Activated CD4-positive, CD25-positive, alpha-beta regulatory T cell treated with anti-CD3 and anti-CD28 coated beads, Interleukin-2, amount 50 U/mL, for 16 hours (primary cell): ENCODE results near the gene LHFPL5.

Source experiments
- DNase-seq: peaks from one replicate; pipeline ENCODE4 v3.0.0-alpha.2; 2020; ENCODE audit warnings: low read depth, low spot score

The LHFPL5 gene

DNA sequence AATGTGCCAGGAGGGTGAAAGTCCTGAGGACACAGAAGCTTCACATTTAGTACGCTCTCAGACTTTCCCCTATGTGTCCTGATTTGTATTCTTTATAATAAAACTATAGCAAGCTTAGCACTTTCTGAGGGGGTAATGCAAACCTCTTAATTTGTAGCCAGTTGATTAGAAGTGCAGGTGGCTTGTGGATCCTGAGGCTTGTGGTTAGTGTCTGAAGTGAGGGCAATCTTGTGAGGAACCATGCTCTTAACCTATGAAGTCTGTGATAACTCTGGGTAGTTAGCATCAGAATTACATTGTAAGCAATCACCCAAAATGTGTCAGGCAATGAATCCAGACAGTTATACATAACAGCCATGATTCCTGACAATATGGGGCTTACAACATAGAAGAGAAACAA lies 51.1 kb downstream of the LHFPL5 start:
- DNase-seq: no peak

DNA sequence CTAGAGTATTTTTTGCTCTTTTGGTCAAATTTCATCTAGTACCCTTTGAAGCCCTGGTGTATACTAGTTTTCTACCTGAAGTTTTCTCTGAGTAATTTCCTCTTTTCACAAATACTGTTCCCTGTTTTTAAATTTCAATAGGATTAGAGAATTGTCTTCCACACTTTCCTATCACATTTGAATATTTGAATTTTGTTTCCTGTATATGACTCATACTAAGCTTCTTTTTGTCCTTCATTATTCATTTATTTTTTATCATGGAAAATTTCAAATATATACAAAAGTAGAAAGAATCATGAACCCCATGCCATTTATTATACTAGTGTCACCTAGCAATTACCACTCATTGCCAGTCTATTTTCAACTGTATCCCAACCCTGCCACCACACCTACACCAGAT lies 52.7 kb downstream of the LHFPL5 start:
- DNase-seq: no peak

DNA sequence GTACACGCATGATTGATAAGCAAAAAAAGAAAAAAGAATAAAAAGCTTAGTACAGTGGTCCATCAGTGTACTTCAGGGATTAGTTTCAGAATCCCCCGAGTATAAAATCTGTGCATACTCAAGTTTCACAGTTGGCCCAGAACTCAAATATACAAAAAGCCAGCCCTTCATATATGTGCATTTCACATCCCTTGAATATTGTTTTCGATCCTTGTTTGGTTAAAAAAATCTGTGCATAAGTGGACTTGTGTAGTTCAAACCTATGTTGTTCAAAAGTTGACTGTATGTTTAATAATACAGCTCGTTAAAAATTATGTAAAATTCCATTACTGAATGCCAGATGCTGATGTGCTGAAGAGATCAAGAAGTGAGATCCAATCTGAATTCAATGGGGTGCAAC lies 54.2 kb downstream of the LHFPL5 start:
- DNase-seq: no peak
